GM21447 (cell line): ENCODE results near the gene SPOUT1.
A peak's percentile ranks its signal among the peaks of the same experiment; 100 is the strongest.
"Not testable (repeated sequence)": the region's sequence is repeated elsewhere in the genome, so short reads cannot be mapped to it uniquely, and the experiment has no call there.

Source experiments
- ATAC-seq: cut with Tn5 transposase; IDR thresholded peaks from one replicate; pipeline ENCODE4 v1.9.1; 2021; ENCODE audit not compliant: unreplicated experiment

Gene SPOUT1

GRCh38 chr9:128829477-128830251 lies at the start of gene SPOUT1:
TSS of gene SPOUT1 (minus strand) at chr9:128829794. CDS start at chr9:128829780, 14 bp downstream.
- ATAC-seq, result peak; percentile 98

GRCh38 chr9:128877852-128878251 lies 48.3 kb upstream of the SPOUT1 start:
- ATAC-seq, result no peak

GRCh38 chr9:128870941-128871265 lies 41.3 kb upstream of the SPOUT1 start:
- not testable (repeated sequence) for ATAC-seq

- ATAC-seq, result no peak
Observed at GRCh38 chr9:128870128-128870940, 40.7 kb upstream of the SPOUT1 start.

- peak; percentile 66 for ATAC-seq
Observed at GRCh38 chr9:128863647-128864046, 34.1 kb upstream of the SPOUT1 start.

GRCh38 chr9:128862401-128862851 lies 32.8 kb upstream of the SPOUT1 start:
- no peak for ATAC-seq

- ATAC-seq, result no peak
Observed at GRCh38 chr9:128861501-128861900, 31.9 kb upstream of the SPOUT1 start.

- no peak for ATAC-seq
Observed at GRCh38 chr9:128860937-128861336, 31.3 kb upstream of the SPOUT1 start.

GRCh38 chr9:128858476-128858875 lies 28.9 kb upstream of the SPOUT1 start:
- not testable (repeated sequence) for ATAC-seq

GRCh38 chr9:128854454-128854853 lies 24.9 kb upstream of the SPOUT1 start:
- not testable (repeated sequence) for ATAC-seq

- ATAC-seq, result not testable (repeated sequence)
Observed at GRCh38 chr9:128852646-128853045, 23.1 kb upstream of the SPOUT1 start.

- ATAC-seq, result not testable (repeated sequence)
Observed at GRCh38 chr9:128851779-128852600, 22.4 kb upstream of the SPOUT1 start.

- not testable (repeated sequence) for ATAC-seq
Observed at GRCh38 chr9:128851024-128851423, 21.4 kb upstream of the SPOUT1 start.

GRCh38 chr9:128847803-128848202 lies 18.2 kb upstream of the SPOUT1 start:
- ATAC-seq, result no peak

GRCh38 chr9:128846680-128847030 lies 17.1 kb upstream of the SPOUT1 start:
- ATAC-seq, result no peak

GRCh38 chr9:128845186-128845931 lies 15.8 kb upstream of the SPOUT1 start:
- ATAC-seq, result no peak

- ATAC-seq, result not testable (repeated sequence)
Observed at GRCh38 chr9:128843171-128843570, 13.6 kb upstream of the SPOUT1 start.

GRCh38 chr9:128841694-128842492 lies 12.3 kb upstream of the SPOUT1 start:
- ATAC-seq, result no peak

GRCh38 chr9:128840524-128840923 lies 10.9 kb upstream of the SPOUT1 start:
- no peak for ATAC-seq

GRCh38 chr9:128838338-128838737 lies 8.7 kb upstream of the SPOUT1 start:
- no peak for ATAC-seq
